Bronchial epithelial cell (primary cell): ENCODE measurements around the gene RYR2. TPM values are rescaled to one million over a fixed set of nuclear protein-coding genes. Genes with fewer than 3 reads are reported as not detected.

Source experiments
- DNase-seq: peaks from one replicate; pipeline ENCODE4 v3.0.0-alpha.2; 2010; ENCODE audit warnings: low read depth
- FAIRE-seq: peaks from 2 replicates; lab custom pipeline; 2011; peaks lifted over from hg19 to GRCh38; lab: Jason Lieb, UNC
- H3K27me3 ChIP-seq: 2 replicates; pipeline ENCODE4 v1.5.1; 2011; ENCODE audit warnings: low read length; ENCODE audit not compliant: control insufficient read depth, insufficient read depth
- H3K36me3 ChIP-seq: 2 replicates; pipeline ENCODE4 v1.5.1; 2011; ENCODE audit warnings: low read length; ENCODE audit not compliant: control insufficient read depth, insufficient read depth
- H3K4me3 ChIP-seq: 2 replicates; pipeline ENCODE4 v1.5.1; 2011; ENCODE audit warnings: mild to moderate bottlenecking, low read depth, low read length, control low read depth
- total RNA-seq: library from RNA; depleted of rRNA; stranded (reverse); fragments of >200 nt; gene quantifications from 2 replicates; pipeline ENCODE4 v1.2.1, GENCODE V29; 2014
- TF ChIP-seq, protein P1 (sequence below): IDR thresholded peaks from 2 replicates; pipeline ENCODE4 v1.5.1; 2011; ENCODE audit warnings: mild to moderate bottlenecking, moderate library complexity, low read length, control low read depth, inconsistent platforms; ENCODE audit not compliant: insufficient read depth, severe bottlenecking

Gene RYR2
- total RNA-seq, 1 donor from 2014 or later = not detected

DNA sequence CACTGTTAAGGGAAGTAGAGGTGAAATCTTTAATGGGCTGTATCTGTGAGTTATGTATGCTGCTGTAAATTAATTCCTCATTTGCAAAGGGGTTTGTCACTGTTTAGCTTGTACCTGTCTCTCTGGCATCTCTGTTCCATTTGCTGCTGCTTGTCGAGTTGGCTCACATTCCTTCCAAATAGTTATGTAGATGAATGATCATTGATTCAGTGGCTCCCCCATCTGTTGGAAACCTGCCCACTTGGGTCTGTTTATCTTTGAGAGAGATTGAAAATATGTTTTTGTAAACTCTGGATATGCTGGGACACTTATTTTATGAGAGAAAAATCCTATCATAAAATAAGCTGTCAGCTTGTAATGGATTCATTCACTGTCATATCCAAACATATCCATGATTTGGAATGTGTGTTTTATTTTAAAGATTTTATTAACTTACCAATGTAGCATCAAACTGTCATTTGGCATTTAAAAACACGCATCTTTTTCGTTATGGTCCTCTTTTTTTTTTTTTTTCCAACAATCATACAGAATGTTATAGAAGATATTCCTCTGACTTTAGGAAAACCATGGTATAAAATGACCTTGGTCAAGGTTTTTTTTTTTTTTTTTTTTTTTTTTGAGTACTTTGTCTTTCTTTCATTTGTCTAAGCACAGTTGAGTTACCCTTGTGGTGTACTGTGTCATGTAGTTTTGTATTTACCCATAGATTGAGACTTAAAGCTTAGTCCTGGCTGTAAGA is 3.5 kb downstream of the RYR2 start:
- H3K36me3 ChIP-seq = no peaks in the 10 kb centered on the region
- FAIRE-seq = no peak
- no peak for DNase-seq
- H3K4me3 ChIP-seq = no peak overlapping the region
- H3K27me3 ChIP-seq = peaks cover 9% of the 10 kb centered on the region
- TF ChIP-seq, protein P1, sequence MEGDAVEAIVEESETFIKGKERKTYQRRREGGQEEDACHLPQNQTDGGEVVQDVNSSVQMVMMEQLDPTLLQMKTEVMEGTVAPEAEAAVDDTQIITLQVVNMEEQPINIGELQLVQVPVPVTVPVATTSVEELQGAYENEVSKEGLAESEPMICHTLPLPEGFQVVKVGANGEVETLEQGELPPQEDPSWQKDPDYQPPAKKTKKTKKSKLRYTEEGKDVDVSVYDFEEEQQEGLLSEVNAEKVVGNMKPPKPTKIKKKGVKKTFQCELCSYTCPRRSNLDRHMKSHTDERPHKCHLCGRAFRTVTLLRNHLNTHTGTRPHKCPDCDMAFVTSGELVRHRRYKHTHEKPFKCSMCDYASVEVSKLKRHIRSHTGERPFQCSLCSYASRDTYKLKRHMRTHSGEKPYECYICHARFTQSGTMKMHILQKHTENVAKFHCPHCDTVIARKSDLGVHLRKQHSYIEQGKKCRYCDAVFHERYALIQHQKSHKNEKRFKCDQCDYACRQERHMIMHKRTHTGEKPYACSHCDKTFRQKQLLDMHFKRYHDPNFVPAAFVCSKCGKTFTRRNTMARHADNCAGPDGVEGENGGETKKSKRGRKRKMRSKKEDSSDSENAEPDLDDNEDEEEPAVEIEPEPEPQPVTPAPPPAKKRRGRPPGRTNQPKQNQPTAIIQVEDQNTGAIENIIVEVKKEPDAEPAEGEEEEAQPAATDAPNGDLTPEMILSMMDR = no peak

DNA sequence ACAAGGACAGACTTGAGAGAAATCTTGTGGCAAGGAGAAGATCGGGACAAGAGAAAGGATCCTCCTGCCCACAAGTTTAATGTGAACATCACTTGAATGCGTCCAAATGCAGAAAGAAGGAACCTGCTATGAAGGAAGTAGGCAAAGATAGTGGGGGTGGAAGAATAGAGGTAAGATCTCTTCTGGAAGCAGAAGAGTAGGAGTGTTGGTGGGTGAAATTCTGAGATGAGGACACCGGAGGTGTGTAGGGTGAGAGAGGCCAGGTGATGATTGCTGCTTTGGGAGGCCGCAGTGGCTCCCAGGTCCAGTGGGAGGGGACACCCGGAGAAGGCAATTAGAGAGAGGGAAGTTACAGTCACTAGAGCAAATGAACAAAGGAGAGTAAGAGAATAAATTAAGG is 6.8 kb downstream of the RYR2 start:
- H3K27me3 ChIP-seq = no peaks in the 10 kb centered on the region
- DNase-seq (no peak), FAIRE-seq (no peak)
- H3K4me3 ChIP-seq = no peak overlapping the region
- TF ChIP-seq, protein P1 = no peak
- H3K36me3 ChIP-seq = no peaks in the 10 kb centered on the region

DNA sequence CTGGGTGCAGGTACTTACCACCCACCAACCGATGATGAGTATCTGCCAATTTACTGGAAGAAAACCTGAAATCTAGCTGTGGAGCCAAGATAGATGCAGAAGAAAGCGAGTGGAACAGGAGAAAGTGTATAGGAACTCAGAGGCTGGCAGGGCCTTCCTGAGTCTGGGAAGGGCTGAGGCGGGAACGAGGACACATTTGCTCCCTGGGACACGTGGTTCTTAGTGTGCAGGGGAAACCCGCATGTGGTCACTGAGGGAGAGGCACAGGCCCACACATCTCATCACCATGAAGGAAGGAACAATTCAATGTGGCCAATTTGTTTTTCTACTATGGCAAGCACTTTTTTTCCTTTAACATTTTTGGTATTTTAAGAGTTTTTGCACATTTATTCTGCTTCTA is 8.2 kb downstream of the RYR2 start:
- no peak overlapping the region for H3K4me3 ChIP-seq
- H3K36me3 ChIP-seq = no peaks in the 10 kb centered on the region
- no peaks in the 10 kb centered on the region for H3K27me3 ChIP-seq
- FAIRE-seq (no peak), DNase-seq (no peak)
- TF ChIP-seq, protein P1 = no peak

DNA sequence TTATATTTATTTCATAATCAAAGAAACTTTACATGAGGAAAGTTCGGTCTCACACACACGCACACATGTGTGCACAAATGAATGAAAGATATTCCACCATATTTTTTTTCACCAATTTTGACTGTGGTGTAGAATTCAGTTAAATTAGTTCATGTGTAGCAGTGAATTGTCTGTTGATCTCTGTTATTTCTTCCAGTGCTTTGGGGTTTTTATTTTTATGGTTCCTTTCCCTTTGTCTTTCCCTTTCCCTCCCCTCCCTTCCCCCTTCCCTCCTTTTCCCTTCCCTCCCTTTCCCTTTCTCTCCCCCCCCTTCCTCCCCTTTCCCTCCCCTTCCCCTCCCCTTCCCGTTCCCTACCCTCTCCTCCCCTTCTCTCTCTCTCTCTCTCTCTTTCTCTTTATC is 8.9 kb downstream of the RYR2 start:
- Histone ChIP-seq H3K36me3 (no peaks in the 10 kb centered on the region), H3K27me3 (no peaks in the 10 kb centered on the region), H3K4me3 (no peak overlapping the region)
- TF ChIP-seq, protein P1 = no peak
- DNase-seq (no peak), FAIRE-seq (no peak)

DNA sequence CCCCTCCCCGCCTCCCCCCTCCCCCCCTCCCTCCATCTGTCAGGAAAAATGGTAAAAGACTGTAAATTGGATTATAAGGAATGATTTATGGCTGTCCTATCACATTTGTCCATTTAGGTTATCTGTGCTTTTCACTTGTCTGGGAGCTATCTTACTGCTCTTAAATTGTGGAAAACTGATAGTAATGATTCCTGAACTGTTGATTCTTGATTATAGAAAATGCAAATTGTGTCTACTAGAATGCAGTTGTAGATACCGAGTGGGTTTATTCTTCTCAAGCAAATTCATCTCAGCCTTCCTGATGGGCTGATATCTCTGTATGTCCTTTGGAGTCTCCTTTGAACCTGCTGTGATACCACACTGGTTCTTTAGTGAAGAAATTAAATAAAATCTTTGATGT is 12.3 kb downstream of the RYR2 start:
- FAIRE-seq (no peak), DNase-seq (no peak)
- H3K4me3 ChIP-seq = no peak overlapping the region
- TF ChIP-seq, protein P1 = no peak
- H3K36me3 ChIP-seq = no peaks in the 10 kb centered on the region
- no peaks in the 10 kb centered on the region for H3K27me3 ChIP-seq

DNA sequence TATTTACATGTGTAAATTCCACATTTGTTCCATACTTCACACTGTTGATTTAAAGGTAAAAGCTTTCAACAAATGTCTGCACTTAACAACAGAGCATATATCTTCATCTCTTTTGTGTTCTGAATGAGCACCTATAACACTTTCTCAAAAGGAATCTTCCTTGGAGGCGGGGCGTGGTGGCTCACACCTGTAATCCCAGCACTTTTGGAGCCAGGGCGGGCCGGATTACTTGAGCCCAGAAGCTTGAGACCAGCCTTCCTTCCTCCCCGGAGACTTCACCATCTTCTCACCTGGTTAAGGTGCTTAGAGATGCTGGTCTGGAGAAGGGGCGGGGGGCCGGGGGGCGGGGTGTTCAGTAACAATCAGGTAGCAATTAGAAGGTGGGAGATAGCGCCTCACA is 16.5 kb downstream of the RYR2 start:
- Histone ChIP-seq H3K27me3 (no peaks in the 10 kb centered on the region), H3K36me3 (no peaks in the 10 kb centered on the region), H3K4me3 (no peak overlapping the region)
- FAIRE-seq = no peak
- DNase-seq = no peak
- TF ChIP-seq, protein P1 = no peak
